ENCODE results near the gene ARID3A. TPM values are rescaled to one million over a fixed set of nuclear protein-coding genes. Genes with fewer than 3 reads are reported as not detected.

The ARID3A gene
- total RNA-seq, 3 donors from 2014 or later (not counting 1 experiment from before 2014, with no cell fraction given) = 15.9 to 24.6 (median 24.2) TPM

- DNase-seq (no peak), ATAC-seq (no peak)
- intact Hi-C loops (cut with micrococcal nuclease) = no loop called here
- Histone ChIP-seq H3K27ac (ENCODE audit: low read length) (no peak overlapping the region), H3K9me3 (ENCODE audit: control insufficient read depth, insufficient read depth, low read length) (peaks cover 8% of the 10 kb centered on the region), H3K4me3 (ENCODE audit: low read length) (no peak overlapping the region), H3K4me1 (ENCODE audit: control insufficient read depth, insufficient read depth, low read length) (no peaks in the 10 kb centered on the region), H3K36me3 (ENCODE audit: control insufficient read depth, insufficient read depth, low read length) (peaks cover 8% of the 10 kb centered on the region), H3K27me3 (ENCODE audit: control insufficient read depth, insufficient read depth, low read length) (no peaks in the 10 kb centered on the region)
- Mint-ChIP-seq H3K27ac (no peak overlapping the region), H3K27me3 (ENCODE audit: low read depth in 2 of 2) (no peaks in the 10 kb centered on the region), H3K36me3 (no peaks in the 10 kb centered on the region), H3K9me3 (no peaks in the 10 kb centered on the region), H3K4me3 (no peak overlapping the region), H3K4me1 (no peaks in the 10 kb centered on the region)
- TF ChIP-seq CTCF (IDR thresholded peaks at IDR 0.05) = no peak
- WGBS (ENCODE audit: insufficient coverage) = 94% methylated on average over 28 of the region's 29 CpGs
Measured at GRCh38 chr19:973726-974563, 48.1 kb downstream of the ARID3A start.

- 89% methylated on average over 37 of the region's 37 CpGs for WGBS (ENCODE audit: insufficient coverage)
- Histone ChIP-seq H3K27ac (ENCODE audit: low read length) (no peak overlapping the region), H3K36me3 (ENCODE audit: control insufficient read depth, insufficient read depth, low read length) (peaks cover 8% of the 10 kb centered on the region), H3K27me3 (ENCODE audit: control insufficient read depth, insufficient read depth, low read length) (no peaks in the 10 kb centered on the region), H3K4me3 (ENCODE audit: low read length) (no peak overlapping the region), H3K9me3 (ENCODE audit: control insufficient read depth, insufficient read depth, low read length) (peaks cover 8% of the 10 kb centered on the region), H3K4me1 (ENCODE audit: control insufficient read depth, insufficient read depth, low read length) (no peaks in the 10 kb centered on the region)
- Mint-ChIP-seq H3K27me3 (ENCODE audit: low read depth in 2 of 2) (no peaks in the 10 kb centered on the region), H3K36me3 (no peaks in the 10 kb centered on the region), H3K4me3 (no peak overlapping the region), H3K27ac (no peak overlapping the region), H3K4me1 (no peaks in the 10 kb centered on the region), H3K9me3 (no peaks in the 10 kb centered on the region)
- no peak for DNase-seq
- no peak for TF ChIP-seq CTCF (IDR thresholded peaks at IDR 0.05)
- intact Hi-C loops (cut with micrococcal nuclease) = no loop called here
- no peak for ATAC-seq
Measured at GRCh38 chr19:974564-975257, 48.9 kb downstream of the ARID3A start.

- Mint-ChIP-seq H3K4me1 (no peaks in the 10 kb centered on the region), H3K27ac (no peak overlapping the region), H3K27me3 (ENCODE audit: low read depth in 2 of 2) (no peaks in the 10 kb centered on the region), H3K36me3 (no peaks in the 10 kb centered on the region), H3K9me3 (no peaks in the 10 kb centered on the region), H3K4me3 (no peak overlapping the region)
- Histone ChIP-seq H3K27ac (ENCODE audit: low read length) (no peak overlapping the region), H3K9me3 (ENCODE audit: control insufficient read depth, insufficient read depth, low read length) (no peaks in the 10 kb centered on the region), H3K27me3 (ENCODE audit: control insufficient read depth, insufficient read depth, low read length) (no peaks in the 10 kb centered on the region), H3K36me3 (ENCODE audit: control insufficient read depth, insufficient read depth, low read length) (peaks cover 3% of the 10 kb centered on the region), H3K4me1 (ENCODE audit: control insufficient read depth, insufficient read depth, low read length) (no peaks in the 10 kb centered on the region), H3K4me3 (ENCODE audit: low read length) (no peak overlapping the region)
- 90% methylated on average over 10 of the region's 10 CpGs for WGBS (ENCODE audit: insufficient coverage)
- no peak for ATAC-seq
- intact Hi-C loops (cut with micrococcal nuclease) = no loop called here
- TF ChIP-seq CTCF (IDR thresholded peaks at IDR 0.05) = no peak
- no peak for DNase-seq
Measured at GRCh38 chr19:976476-976875, 50.6 kb downstream of the ARID3A start.
